Right lobe of liver (tissue), 4 donors: ENCODE measurements around the gene DNAJB8.

Source experiments
- CTCF ChIP-seq, 4 donors: fragments of 200-600 bp in 3 of 4; fragments of 450-650 bp in 1 of 4; IDR thresholded peaks; one replicate each; pipeline versions ENCODE4 v1.5.1 to v1.8.0; 2016 to 2022; ENCODE audit warnings: antibody characterized with exemption in 4 of 4, mild to moderate bottlenecking in 2 of 4
- POLR2A ChIP-seq: fragments of 450-650 bp; IDR thresholded peaks from one replicate; pipeline ENCODE4 v1.6.1; 2017; ENCODE audit warnings: antibody characterized with exemption, mild to moderate bottlenecking
- donor health status: DM: no; HTN: no; CAD: no.
- donor health status: DM: no; HTN: no; CAD: no.
- donor health status: DM: no; HTN: yes; CAD: no.

DNA sequence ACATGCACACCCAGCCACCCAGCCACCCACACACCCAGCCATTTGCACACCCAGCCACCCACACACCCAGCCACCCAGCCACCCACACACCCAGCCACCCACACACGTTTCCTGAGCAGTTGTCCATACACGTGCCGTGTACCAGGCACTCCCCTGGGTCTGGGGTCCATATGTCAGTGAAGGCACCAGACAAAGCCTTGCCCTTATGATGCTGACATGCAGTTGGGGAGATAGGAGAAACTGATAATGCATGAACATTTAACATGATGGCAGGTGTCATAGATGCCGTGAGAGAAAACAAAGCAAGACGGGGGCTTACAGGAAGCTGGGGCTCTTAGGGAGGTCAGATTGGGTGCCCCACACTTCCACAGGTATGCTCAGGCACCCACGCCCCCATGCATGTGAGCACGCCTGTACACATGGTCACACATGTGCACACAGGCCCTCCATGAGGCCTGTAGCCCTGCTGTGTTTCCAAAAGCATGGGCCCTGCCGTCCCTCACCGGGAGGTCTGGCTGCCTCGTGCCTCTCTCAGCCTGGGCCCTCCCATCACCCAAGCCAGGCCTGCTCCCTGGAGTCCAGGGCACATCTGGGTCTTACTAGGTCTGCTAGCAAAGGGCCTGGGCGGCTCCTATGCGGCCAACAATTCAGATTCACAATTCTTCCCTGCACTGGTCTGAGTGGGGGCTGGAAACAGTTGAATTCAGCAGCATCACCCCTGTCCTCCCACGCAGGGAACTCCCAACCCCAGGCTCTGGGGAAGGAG is 3.6 kb upstream of the DNAJB8 start:
- no peak for TF ChIP-seq POLR2A
- no peak for TF ChIP-seq CTCF (IDR thresholded peaks at IDR 0.05)
